SK-N-SH treated with all-trans-retinoic acid at 6 μM for 48 hours (cell line): ENCODE measurements around the gene CERT1.

Experiments
- ATAC-seq: fragments of 200-7000 bp; cut with Tn5 transposase; 3 replicates; pipeline ENCODE4 v1.9.1; 2020; ENCODE audit warnings: mild to moderate bottlenecking, moderate library complexity
- ARNTL ChIP-seq: fragments of 450-650 bp; formaldehyde crosslinking; IDR thresholded peaks from 2 replicates; pipeline ENCODE4 v1.5.0; 2020; ENCODE audit warnings: low read depth, mild to moderate bottlenecking, moderate library complexity, borderline replicate concordance
- BACH2 ChIP-seq: fragments of 250-450 bp; sonication (Bioruptor Pico); IDR thresholded peaks from 2 replicates; pipeline ENCODE4 v1.9.0; 2021; ENCODE audit warnings: mild to moderate bottlenecking, borderline replicate concordance
- CSRNP3 ChIP-seq: fragments of 250-450 bp; sonication (Bioruptor Pico); IDR thresholded peaks from 2 replicates; pipeline ENCODE4 v1.5.1; 2021; ENCODE audit warnings: mild to moderate bottlenecking, moderate library complexity
- GLIS3 ChIP-seq: fragments of 250-450 bp; sonication (Bioruptor Pico); IDR thresholded peaks from 2 replicates; pipeline ENCODE4 v1.5.0; 2020; ENCODE audit warnings: mild to moderate bottlenecking, moderate library complexity
- ISL1 ChIP-seq: fragments of 250-450 bp; sonication (Bioruptor Pico); IDR thresholded peaks from 2 replicates; pipeline ENCODE4 v2.1.2; 2022; ENCODE audit warnings: mild to moderate bottlenecking, moderate library complexity
- OSR1 ChIP-seq: fragments of 250-450 bp; sonication (Bioruptor Pico); IDR thresholded peaks from 2 replicates; pipeline ENCODE4 v1.8.0; 2022; ENCODE audit warnings: moderate library complexity, mild to moderate bottlenecking, inconsistent platforms
- PPARA ChIP-seq: fragments of 250-450 bp; sonication (Bioruptor Pico); IDR thresholded peaks from 2 replicates; pipeline ENCODE4 v1.5.0; 2020; ENCODE audit warnings: mild to moderate bottlenecking, borderline replicate concordance
- RARB ChIP-seq: fragments of 250-450 bp; sonication (Bioruptor Pico); IDR thresholded peaks from 2 replicates; pipeline ENCODE4 v1.8.0; 2021; ENCODE audit warnings: mild to moderate bottlenecking, moderate library complexity
- SNAI2 ChIP-seq: fragments of 250-450 bp; sonication (Bioruptor Pico); IDR thresholded peaks from 2 replicates; pipeline ENCODE4 v1.5.0; 2020; ENCODE audit warnings: mild to moderate bottlenecking, moderate library complexity
- TCF4 ChIP-seq: fragments of 250-450 bp; sonication (Bioruptor Pico); IDR thresholded peaks from 2 replicates; pipeline ENCODE4 v1.8.0; 2021; ENCODE audit warnings: mild to moderate bottlenecking, moderate library complexity, borderline replicate concordance
- TOX ChIP-seq: fragments of 250-450 bp; sonication (Bioruptor Pico); IDR thresholded peaks from 2 replicates; pipeline ENCODE4 v1.8.0; 2021; ENCODE audit warnings: mild to moderate bottlenecking, moderate library complexity, borderline replicate concordance
- TSHZ2 ChIP-seq: fragments of 250-450 bp; sonication (Bioruptor Pico); IDR thresholded peaks from 2 replicates; pipeline ENCODE4 v1.5.0; 2020; ENCODE audit warnings: mild to moderate bottlenecking, moderate library complexity
- ZFP3 ChIP-seq: fragments of 250-450 bp; sonication (Bioruptor Pico); IDR thresholded peaks from 2 replicates; pipeline ENCODE4 v1.5.0; 2020; ENCODE audit warnings: mild to moderate bottlenecking, moderate library complexity
- ZFP30 ChIP-seq: fragments of 450-650 bp; formaldehyde crosslinking; IDR thresholded peaks from 2 replicates; pipeline ENCODE4 v1.5.0; 2022; ENCODE audit warnings: mild to moderate bottlenecking, moderate library complexity
- ZNF565 ChIP-seq: fragments of 450-650 bp; formaldehyde crosslinking; conservative IDR thresholded peaks from 2 replicates; pipeline ENCODE4 v1.5.0; 2020; ENCODE audit warnings: low read depth, mild to moderate bottlenecking, moderate library complexity
- ZNF70 ChIP-seq: fragments of 450-650 bp; formaldehyde crosslinking; IDR thresholded peaks from 2 replicates; pipeline ENCODE4 v1.5.0; 2020; ENCODE audit warnings: mild to moderate bottlenecking, moderate library complexity
- ZNF8 ChIP-seq: fragments of 450-650 bp; formaldehyde crosslinking; IDR thresholded peaks from 2 replicates; pipeline ENCODE4 v1.5.0; 2020; ENCODE audit warnings: mild to moderate bottlenecking, moderate library complexity
- TF ChIP-seq, protein P1 (sequence below): fragments of 250-450 bp; sonication (Bioruptor Pico); IDR thresholded peaks from 2 replicates; pipeline ENCODE4 v1.5.1; 2020; ENCODE audit warnings: low read depth, mild to moderate bottlenecking, moderate library complexity
- TF ChIP-seq, protein P2 (sequence below): fragments of 250-450 bp; sonication (Bioruptor Pico); IDR thresholded peaks from 2 replicates; pipeline ENCODE4 v1.8.0; 2020; ENCODE audit warnings: mild to moderate bottlenecking, moderate library complexity, borderline replicate concordance

CERT1 gene

DNA sequence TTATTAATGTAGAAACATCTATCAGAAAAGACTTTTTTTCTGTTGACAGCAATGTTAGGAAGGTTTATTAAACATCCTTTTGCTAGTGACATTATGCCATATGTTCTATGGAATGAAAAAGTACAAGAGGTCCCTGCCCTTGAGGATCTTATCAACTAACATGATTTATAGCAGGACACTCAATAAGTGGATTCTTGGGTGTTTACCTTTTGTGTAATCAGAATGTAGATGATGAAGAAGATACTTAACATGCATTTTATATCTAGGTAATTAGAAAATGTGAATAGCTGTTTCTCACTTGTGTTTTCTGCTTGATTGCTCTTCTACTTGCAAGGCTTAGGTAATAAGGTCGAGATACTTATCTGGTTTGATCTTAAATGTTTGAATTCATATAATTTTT lies 169.5 kb downstream of the CERT1 start:
- no peak for ATAC-seq
- TF ChIP-seq ZNF70 (CRISPR knock-in tag) (no peak), TOX (CRISPR knock-in tag) (no peak), RARB (CRISPR knock-in tag) (no peak), ZFP30 (no peak), OSR1 (CRISPR knock-in tag) (no peak), TCF4 (no peak), ISL1 (CRISPR knock-in tag) (no peak), BACH2 (CRISPR knock-in tag) (no peak), ZNF565 (CRISPR knock-in tag) (no peak), ZFP3 (no peak), ZNF8 (CRISPR knock-in tag) (no peak)
- TF ChIP-seq, protein P1, sequence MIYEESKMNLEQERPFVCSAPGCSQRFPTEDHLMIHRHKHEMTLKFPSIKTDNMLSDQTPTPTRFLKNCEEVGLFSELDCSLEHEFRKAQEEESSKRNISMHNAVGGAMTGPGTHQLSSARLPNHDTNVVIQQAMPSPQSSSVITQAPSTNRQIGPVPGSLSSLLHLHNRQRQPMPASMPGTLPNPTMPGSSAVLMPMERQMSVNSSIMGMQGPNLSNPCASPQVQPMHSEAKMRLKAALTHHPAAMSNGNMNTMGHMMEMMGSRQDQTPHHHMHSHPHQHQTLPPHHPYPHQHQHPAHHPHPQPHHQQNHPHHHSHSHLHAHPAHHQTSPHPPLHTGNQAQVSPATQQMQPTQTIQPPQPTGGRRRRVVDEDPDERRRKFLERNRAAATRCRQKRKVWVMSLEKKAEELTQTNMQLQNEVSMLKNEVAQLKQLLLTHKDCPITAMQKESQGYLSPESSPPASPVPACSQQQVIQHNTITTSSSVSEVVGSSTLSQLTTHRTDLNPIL (CRISPR knock-in tag): no peak
- TF ChIP-seq, protein P2, sequence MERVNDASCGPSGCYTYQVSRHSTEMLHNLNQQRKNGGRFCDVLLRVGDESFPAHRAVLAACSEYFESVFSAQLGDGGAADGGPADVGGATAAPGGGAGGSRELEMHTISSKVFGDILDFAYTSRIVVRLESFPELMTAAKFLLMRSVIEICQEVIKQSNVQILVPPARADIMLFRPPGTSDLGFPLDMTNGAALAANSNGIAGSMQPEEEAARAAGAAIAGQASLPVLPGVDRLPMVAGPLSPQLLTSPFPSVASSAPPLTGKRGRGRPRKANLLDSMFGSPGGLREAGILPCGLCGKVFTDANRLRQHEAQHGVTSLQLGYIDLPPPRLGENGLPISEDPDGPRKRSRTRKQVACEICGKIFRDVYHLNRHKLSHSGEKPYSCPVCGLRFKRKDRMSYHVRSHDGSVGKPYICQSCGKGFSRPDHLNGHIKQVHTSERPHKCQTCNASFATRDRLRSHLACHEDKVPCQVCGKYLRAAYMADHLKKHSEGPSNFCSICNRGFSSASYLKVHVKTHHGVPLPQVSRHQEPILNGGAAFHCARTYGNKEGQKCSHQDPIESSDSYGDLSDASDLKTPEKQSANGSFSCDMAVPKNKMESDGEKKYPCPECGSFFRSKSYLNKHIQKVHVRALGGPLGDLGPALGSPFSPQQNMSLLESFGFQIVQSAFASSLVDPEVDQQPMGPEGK (CRISPR knock-in tag): no peak

- TF ChIP-seq TSHZ2 (CRISPR knock-in tag): no peak
- ATAC-seq: no peak
Observed at GRCh38 chr5:75340714-75341478, 170.5 kb downstream of the CERT1 start.

- TF ChIP-seq ZNF8 (CRISPR knock-in tag): no peak
- no peak for TF ChIP-seq BACH2 (CRISPR knock-in tag)
- no peak for TF ChIP-seq TOX (CRISPR knock-in tag)
- TF ChIP-seq, protein P2 (CRISPR knock-in tag): no peak
- no peak for TF ChIP-seq OSR1 (CRISPR knock-in tag)
- no peak for TF ChIP-seq PPARA (CRISPR knock-in tag)
- TF ChIP-seq GLIS3 (CRISPR knock-in tag): no peak
- TF ChIP-seq, protein P1 (CRISPR knock-in tag): no peak
- TF ChIP-seq SNAI2 (CRISPR knock-in tag): no peak
- no peak for TF ChIP-seq ZFP30
- TF ChIP-seq ISL1 (CRISPR knock-in tag): no peak
- TF ChIP-seq ZNF70 (CRISPR knock-in tag): no peak
- TF ChIP-seq CSRNP3 (CRISPR knock-in tag): no peak
- no peak for TF ChIP-seq ARNTL (CRISPR knock-in tag)
- TF ChIP-seq TCF4: no peak
- ATAC-seq: no peak
Observed at GRCh38 chr5:75338408-75338807, 173.0 kb downstream of the CERT1 start.
